Measurements from ENCODE around the gene PDSS2.
"Not testable (repeated sequence)": the region's sequence is repeated elsewhere in the genome, so short reads cannot be mapped to it uniquely, and the experiment has no call there.

The PDSS2 gene

GRCh38 chr6:107217248-107217647 is 242.1 kb downstream of the PDSS2 start:
- no peak for DNase-seq (ENCODE audit: low read depth in 2 of 2)

GRCh38 chr6:107216197-107216933 is 243.0 kb downstream of the PDSS2 start:
- DNase-seq (ENCODE audit: low read depth in 2 of 2) = no peak

GRCh38 chr6:107215334-107215733 is 244.0 kb downstream of the PDSS2 start:
- no peak for DNase-seq (ENCODE audit: low read depth in 2 of 2)

- DNase-seq (ENCODE audit: low read depth in 2 of 2) = no peak
Measured at GRCh38 chr6:107214655-107215054, 244.7 kb downstream of the PDSS2 start.

GRCh38 chr6:107209406-107210305 is 249.7 kb downstream of the PDSS2 start:
- no peak for DNase-seq (ENCODE audit: low read depth in 2 of 2)

GRCh38 chr6:107207251-107207873 is 252.0 kb downstream of the PDSS2 start:
- DNase-seq (ENCODE audit: low read depth in 2 of 2) = no peak

- DNase-seq (ENCODE audit: low read depth in 2 of 2) = no peak
Measured at GRCh38 chr6:107205058-107205998, 254.0 kb downstream of the PDSS2 start.

- DNase-seq (ENCODE audit: low read depth in 2 of 2) = no peak
Measured at GRCh38 chr6:107202876-107203468, 256.4 kb downstream of the PDSS2 start.

GRCh38 chr6:107198631-107199416 is 260.5 kb downstream of the PDSS2 start:
- DNase-seq (ENCODE audit: low read depth in 2 of 2) = no peak

GRCh38 chr6:107196152-107196551 is 263.2 kb downstream of the PDSS2 start:
- DNase-seq (ENCODE audit: low read depth in 2 of 2) = no peak

GRCh38 chr6:107194723-107195122 is 264.6 kb downstream of the PDSS2 start:
- DNase-seq (ENCODE audit: low read depth in 2 of 2) = not testable (repeated sequence)

GRCh38 chr6:107192830-107193229 is 266.5 kb downstream of the PDSS2 start:
- no peak for DNase-seq (ENCODE audit: low read depth in 2 of 2)

GRCh38 chr6:107187630-107188029 is 271.7 kb downstream of the PDSS2 start:
- no peak for DNase-seq (ENCODE audit: low read depth in 2 of 2)

GRCh38 chr6:107186047-107186446 is 273.3 kb downstream of the PDSS2 start:
- DNase-seq (ENCODE audit: low read depth in 2 of 2) = no peak

GRCh38 chr6:107185391-107185970 is 273.9 kb downstream of the PDSS2 start:
- no peak for DNase-seq (ENCODE audit: low read depth in 2 of 2)

- no peak for DNase-seq (ENCODE audit: low read depth in 2 of 2)
Measured at GRCh38 chr6:107184435-107184834, 274.9 kb downstream of the PDSS2 start.

- DNase-seq (ENCODE audit: low read depth in 2 of 2) = no peak
Measured at GRCh38 chr6:107180099-107180498, 279.3 kb downstream of the PDSS2 start.

- DNase-seq (ENCODE audit: low read depth in 2 of 2) = no peak
Measured at GRCh38 chr6:107179004-107179403, 280.4 kb downstream of the PDSS2 start.

GRCh38 chr6:107173779-107174178 is 285.6 kb downstream of the PDSS2 start:
- no peak for DNase-seq (ENCODE audit: low read depth in 2 of 2)

- no peak for DNase-seq (ENCODE audit: low read depth in 2 of 2)
Measured at GRCh38 chr6:107171513-107171912, 287.9 kb downstream of the PDSS2 start.

All from stimulated activated CD4-positive, alpha-beta T cell treated with anti-CD3 and anti-CD28 coated beads, Interleukin-15, amount 100 ng/mL, for 48 hours (primary cell).